Mucosa of descending colon (tissue), 3 donors: ENCODE measurements around the gene ZBTB7A. TPM values are rescaled to one million over a fixed set of nuclear protein-coding genes. Genes with fewer than 3 reads are reported as not detected.
"Not testable (repeated sequence)": the region's sequence is repeated elsewhere in the genome, so short reads cannot be mapped to it uniquely, and the experiment has no call there.

Experiments used
- ATAC-seq: fragments of 200-7000 bp; cut with Tn5 transposase; one replicate; pipeline ENCODE4 v1.9.1; 2020; ENCODE audit warnings: mild to moderate bottlenecking, moderate library complexity
- DNase-seq, 3 donors: peaks; one replicate each; pipeline ENCODE4 v3.0.0-alpha.2; 2020
- H3K36me3 ChIP-seq: fragments of 200-600 bp; one replicate; pipeline ENCODE4 v1.8.0; 2021; ENCODE audit warnings: low read depth, mild to moderate bottlenecking
- H3K4me1 ChIP-seq: fragments of 200-600 bp; one replicate; pipeline ENCODE4 v1.8.0; 2021; ENCODE audit warnings: low read depth, mild to moderate bottlenecking
- H3K4me3 ChIP-seq: fragments of 200-600 bp; one replicate; pipeline ENCODE4 v1.8.0; 2021; ENCODE audit warnings: mild to moderate bottlenecking
- H3K9me3 ChIP-seq: fragments of 200-600 bp; one replicate; pipeline ENCODE4 v1.8.0; 2021; ENCODE audit warnings: mild to moderate bottlenecking
- intact Hi-C, 2 donors: fragments of 100-400 bp; cut with DNase I in 1 of 2; cut with micrococcal nuclease in 1 of 2; formaldehyde crosslinking; loops; one replicate each; pipeline versions ENCODE4 v1.11.0 to v1.11.1; 2022; cut with DNase I, micrococcal nuclease
- total RNA-seq, 3 donors: library from RNA; stranded (reverse); fragmentation: NEBNext Ultra II Directional in 2 of 3; extraction: Animal tissue kit (Norgen Biotek cat#: 25700) in 2 of 3; gene quantifications; one replicate each; pipeline versions ENCODE4 v1.2.1 to v1.2.4, GENCODE V29; 2021 to 2023
- TF ChIP-seq, protein P1 (sequence below): fragments of 200-600 bp; IDR thresholded peaks from one replicate; pipeline ENCODE4 v1.8.0; 2022; ENCODE audit warnings: antibody characterized with exemption, mild to moderate bottlenecking
- donor health status: DM: no; HTN: no; CAD: no; lungs with moderate emphysema.
- donor health status: DM: no; HTN: no; CAD: no.
- donor health status: DM: no; HTN: yes; CAD: no.

ZBTB7A gene
- total RNA-seq, 3 donors from 2014 or later: 104 to 115 (median 112) TPM

- Histone ChIP-seq H3K36me3 (peaks cover 3% of the 10 kb centered on the region), H3K4me1 (peaks cover 9% of the 10 kb centered on the region), H3K9me3 (no peaks in the 10 kb centered on the region), H3K4me3 (no peak overlapping the region)
- intact Hi-C loops: no loop called here
- DNase-seq (peak in 1 of 3 donors; percentile 35), ATAC-seq (peak; percentile 35)
- TF ChIP-seq, protein P1, sequence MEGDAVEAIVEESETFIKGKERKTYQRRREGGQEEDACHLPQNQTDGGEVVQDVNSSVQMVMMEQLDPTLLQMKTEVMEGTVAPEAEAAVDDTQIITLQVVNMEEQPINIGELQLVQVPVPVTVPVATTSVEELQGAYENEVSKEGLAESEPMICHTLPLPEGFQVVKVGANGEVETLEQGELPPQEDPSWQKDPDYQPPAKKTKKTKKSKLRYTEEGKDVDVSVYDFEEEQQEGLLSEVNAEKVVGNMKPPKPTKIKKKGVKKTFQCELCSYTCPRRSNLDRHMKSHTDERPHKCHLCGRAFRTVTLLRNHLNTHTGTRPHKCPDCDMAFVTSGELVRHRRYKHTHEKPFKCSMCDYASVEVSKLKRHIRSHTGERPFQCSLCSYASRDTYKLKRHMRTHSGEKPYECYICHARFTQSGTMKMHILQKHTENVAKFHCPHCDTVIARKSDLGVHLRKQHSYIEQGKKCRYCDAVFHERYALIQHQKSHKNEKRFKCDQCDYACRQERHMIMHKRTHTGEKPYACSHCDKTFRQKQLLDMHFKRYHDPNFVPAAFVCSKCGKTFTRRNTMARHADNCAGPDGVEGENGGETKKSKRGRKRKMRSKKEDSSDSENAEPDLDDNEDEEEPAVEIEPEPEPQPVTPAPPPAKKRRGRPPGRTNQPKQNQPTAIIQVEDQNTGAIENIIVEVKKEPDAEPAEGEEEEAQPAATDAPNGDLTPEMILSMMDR: no peak
Measured at GRCh38 chr19:4014541-4015491, 51.9 kb downstream of the ZBTB7A start.

DNA sequence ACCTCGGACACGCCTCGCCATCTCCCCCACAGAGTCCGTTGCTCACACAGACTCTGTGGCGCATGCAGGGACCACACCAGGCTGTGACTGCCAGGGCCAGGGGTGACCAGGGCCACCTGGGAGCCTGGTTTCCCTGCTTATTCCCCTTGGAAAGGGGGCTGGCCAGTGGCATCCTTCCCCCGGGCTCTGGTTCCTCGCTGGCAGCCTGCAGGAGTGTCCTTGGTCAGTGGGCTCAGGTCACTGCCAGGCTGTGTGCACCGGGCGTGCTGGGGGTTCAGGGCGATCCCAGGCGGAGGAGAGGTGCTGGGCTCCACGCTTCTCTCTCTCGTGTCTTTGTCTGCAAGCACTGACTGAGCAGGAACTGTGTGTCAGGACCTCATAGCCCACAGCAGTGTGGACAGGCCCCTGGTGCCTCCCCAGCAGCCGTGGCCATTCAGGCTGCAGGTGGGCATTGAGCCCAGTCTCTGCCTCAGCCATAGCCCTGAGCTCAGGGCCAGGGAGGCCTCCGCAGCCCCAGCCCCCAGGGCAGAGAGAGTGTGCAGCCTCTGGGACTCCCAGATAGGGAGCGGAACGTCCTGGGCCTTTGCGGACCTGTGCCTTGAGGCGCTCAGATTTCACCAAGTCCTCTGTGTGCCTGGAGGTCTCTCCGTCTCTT lies 52.7 kb downstream of the ZBTB7A start:
- no peaks in the 10 kb centered on the region for H3K9me3 ChIP-seq
- no peak overlapping the region for H3K4me3 ChIP-seq
- peaks cover 3% of the 10 kb centered on the region for H3K36me3 ChIP-seq
- TF ChIP-seq, protein P1: no peak
- H3K4me1 ChIP-seq: peaks cover 16% of the 10 kb centered on the region
- ATAC-seq (no peak), DNase-seq (no peak)
- intact Hi-C loops: no loop called here

- H3K4me3 ChIP-seq: no peak overlapping the region
- no peak for DNase-seq
- H3K9me3 ChIP-seq: no peaks in the 10 kb centered on the region
- TF ChIP-seq, protein P1: no peak
- peaks cover 3% of the 10 kb centered on the region for H3K36me3 ChIP-seq
- no peak for ATAC-seq
- H3K4me1 ChIP-seq: peaks cover 24% of the 10 kb centered on the region
- intact Hi-C loops: no loop called here
Measured at GRCh38 chr19:4012975-4013634, 53.6 kb downstream of the ZBTB7A start.

- Histone ChIP-seq H3K4me1 (peaks cover 24% of the 10 kb centered on the region), H3K4me3 (no peak overlapping the region), H3K36me3 (peaks cover 3% of the 10 kb centered on the region), H3K9me3 (no peaks in the 10 kb centered on the region)
- peak in 1 of 3 donors; percentile 61 for DNase-seq
- peak; percentile 24 for ATAC-seq
- TF ChIP-seq, protein P1: no peak
- intact Hi-C loops: no loop called here
Measured at GRCh38 chr19:4012092-4012974, 54.4 kb downstream of the ZBTB7A start.

- peaks cover 24% of the 10 kb centered on the region for H3K4me1 ChIP-seq
- H3K9me3 ChIP-seq, H3K36me3 ChIP-seq, intact Hi-C loops, H3K4me3 ChIP-seq, DNase-seq, ATAC-seq: not testable (repeated sequence)
Measured at GRCh38 chr19:4011430-4011829, 55.3 kb downstream of the ZBTB7A start.
